ENCODE measurements around the gene TMPRSS3. TPM values are rescaled to one million over a fixed set of nuclear protein-coding genes. Genes with fewer than 3 reads are reported as not detected.

The TMPRSS3 gene
- total and polyA plus RNA-seq, 9 of the 15 experiments (the other 6 are each of a cell fraction or from before 2014, with no cell fraction given): 0.07 TPM; not detected in 8

DNA sequence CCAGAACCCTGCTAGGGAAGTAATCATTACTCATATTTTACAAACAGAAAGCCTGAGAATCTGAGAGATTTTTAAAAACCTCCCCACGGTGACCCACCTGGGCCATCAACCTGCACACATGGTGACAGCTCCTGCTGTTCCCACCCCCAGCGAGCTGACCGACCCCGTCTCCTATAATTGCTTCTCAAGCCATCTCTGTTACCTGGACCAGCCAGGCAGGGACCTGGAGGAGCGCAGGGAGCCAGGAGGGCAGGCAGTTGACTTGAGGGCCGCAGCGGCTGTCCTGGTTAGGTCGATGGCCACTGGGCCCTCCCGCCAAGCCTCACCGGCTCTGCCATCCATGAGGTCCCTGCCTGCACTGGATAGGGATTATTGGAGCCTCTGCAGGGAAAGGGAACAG, 52.8 kb downstream of the TMPRSS3 start:
- no peak for DNase-seq (ENCODE audit: extremely low read depth in 1 of 4, low spot score in 3 of 4)
- no peaks in the 10 kb centered on the region for H3K36me3 ChIP-seq (ENCODE audit: control insufficient read depth, insufficient read depth, low read length)
- intact Hi-C loops (cut with micrococcal nuclease): no loop called here
- H3K27me3 ChIP-seq (ENCODE audit: control insufficient read depth in 2 of 2, insufficient read depth in 2 of 2, low read length in 2 of 2): peaks cover 31 to 72% of the 10 kb centered on the region in 2 experiments
- H2AFZ ChIP-seq (ENCODE audit: low read depth, low read length): no peak overlapping the region
- no peaks in the 10 kb centered on the region for H3K79me2 ChIP-seq (ENCODE audit: control insufficient read depth, insufficient read depth, low read length)
- H3K4me2 ChIP-seq (ENCODE audit: insufficient read depth, low read length): no peak overlapping the region
- peaks cover 0 to 8% of the 10 kb centered on the region in 2 experiments; a peak in 1 of 5 replicates for H3K4me1 ChIP-seq (replicated peaks in 1 of 2; ENCODE audit: control insufficient read depth in 2 of 2, insufficient read depth in 2 of 2, low read length in 2 of 2)
- no peak overlapping the region for H3K4me3 ChIP-seq
- H4K20me1 ChIP-seq (replicated peaks; ENCODE audit: control insufficient read depth, insufficient read depth, low read length): no peaks in the 10 kb centered on the region
- 0% methylated on average over 10 of the region's 10 CpGs for WGBS (ENCODE audit: insufficient coverage, low coverage, missing lambda C conversion rate)
- no peaks in the 10 kb centered on the region for H3K9me1 ChIP-seq (ENCODE audit: control insufficient read depth, insufficient read depth, low read length)
- H3K9ac ChIP-seq (ENCODE audit: insufficient read depth in 1 of 2, low read depth in 2 of 2, low read length in 2 of 2): no peak overlapping the region
- ChIA-PET POLR2A (no interaction called here), CTCF (ENCODE audit: low intra/inter-chr PET ratio) (no interaction called here)
- TF ChIP-seq DPF2 (IDR thresholded peaks at IDR 0.05): no peak
- no peak for TF ChIP-seq ZBTB1 (CRISPR knock-in tag; IDR thresholded peaks at IDR 0.05; ENCODE audit: borderline replicate concordance, low read depth)
- TF ChIP-seq ZNF316 (IDR thresholded peaks at IDR 0.05): no peak
- TF ChIP-seq SMARCB1 (IDR thresholded peaks at IDR 0.05; ENCODE audit: insufficient read length, low read depth): no peak
- TF ChIP-seq HINFP (tag; conservative IDR thresholded peaks at IDR 0.05; ENCODE audit: low read depth): no peak
- no peak for TF ChIP-seq HDAC2 (IDR thresholded peaks at IDR 0.05)
- TF ChIP-seq HOXB6 (CRISPR knock-in tag; IDR thresholded peaks at IDR 0.05; ENCODE audit: borderline replicate concordance): no peak
- no peak for TF ChIP-seq ZFP30 (CRISPR knock-in tag; IDR thresholded peaks at IDR 0.05; ENCODE audit: borderline replicate concordance)
- TF ChIP-seq SMARCA4 (IDR thresholded peaks at IDR 0.05): no peak
- no peak for FAIRE-seq
- no peak for ATAC-seq
- in situ Hi-C loops (cut with MboI): no loop called here
- no TSS peak for BruUV-seq (replicated peaks)
- H3K9me3 ChIP-seq (replicated peaks; ENCODE audit: control insufficient read depth, insufficient read depth, low read depth, low read length): no peaks in the 10 kb centered on the region
- no peak overlapping the region for H3K27ac ChIP-seq (ENCODE audit: extremely low read depth, low read depth, low read length)
